Activated T-cell treated with anti-CD3 and anti-CD28 coated beads for 48 hours (primary cell): Measurements from ENCODE around the gene ZBED4.

ENCODE experiments used
- DNase-seq: peaks from one replicate; pipeline ENCODE4 v3.0.0-alpha.2; 2020; ENCODE audit warnings: low read depth

Gene ZBED4

GRCh38 chr22:49920859-49921258 lies 67.2 kb downstream of the ZBED4 start:
- no peak for DNase-seq

DNA sequence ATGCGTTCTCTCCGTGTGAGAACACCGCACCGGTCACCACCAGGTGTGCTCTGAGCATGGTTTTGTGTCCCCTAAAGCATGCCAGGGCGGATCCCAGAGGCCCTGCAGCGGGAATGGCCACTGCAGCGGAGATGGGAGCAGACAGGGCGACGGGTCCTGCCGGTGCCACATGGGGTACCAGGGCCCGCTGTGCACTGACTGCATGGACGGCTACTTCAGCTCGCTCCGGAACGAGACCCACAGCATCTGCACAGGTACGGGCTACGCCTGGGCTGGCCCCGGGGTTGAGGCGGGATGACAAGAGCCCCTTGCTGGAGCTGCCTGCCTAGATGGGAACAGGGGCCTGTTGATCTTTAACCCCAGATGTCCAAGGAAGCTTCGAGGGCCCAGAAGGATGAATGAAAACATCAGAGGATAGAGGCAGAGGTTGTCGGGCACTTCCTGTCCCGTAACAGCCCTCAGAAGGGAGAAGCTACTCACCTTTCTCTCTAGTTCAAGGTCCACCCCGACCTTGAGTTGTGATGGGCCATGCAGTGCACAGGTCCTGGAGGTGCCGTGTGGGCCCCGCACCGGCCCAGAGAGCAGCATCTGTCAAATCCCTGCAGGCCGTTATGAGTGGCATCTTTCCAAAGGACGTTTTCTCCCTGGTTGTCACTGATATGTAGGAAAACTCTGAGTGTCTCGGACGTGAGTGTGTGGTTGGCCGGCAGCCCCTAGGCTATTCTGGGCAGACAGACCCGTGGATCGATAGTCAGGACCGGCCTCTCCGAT lies 68.0 kb downstream of the ZBED4 start:
- DNase-seq: no peak

GRCh38 chr22:49922484-49922883 lies 68.8 kb downstream of the ZBED4 start:
- no peak for DNase-seq

GRCh38 chr22:49922926-49923325 lies 69.3 kb downstream of the ZBED4 start:
- DNase-seq: no peak

DNA sequence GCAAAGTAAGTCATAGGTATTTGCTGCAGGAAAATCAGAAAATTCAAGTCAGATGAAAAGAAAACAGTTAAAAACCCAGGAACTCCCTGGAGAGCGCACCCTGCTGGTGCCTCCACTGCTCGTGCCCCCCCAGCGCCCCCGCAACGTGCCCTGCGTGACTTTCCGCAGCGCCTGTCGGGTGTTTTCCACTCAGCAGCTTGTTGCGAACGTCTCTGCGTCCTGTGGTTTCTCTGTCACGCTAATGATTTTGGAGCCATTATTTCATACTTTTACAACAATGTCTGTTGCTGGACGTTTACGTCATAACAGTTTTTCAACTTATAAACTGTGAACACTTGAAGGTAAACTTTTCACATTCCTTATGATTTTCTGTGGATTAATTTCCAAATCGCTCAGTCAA lies 69.8 kb downstream of the ZBED4 start:
- DNase-seq: no peak

DNA sequence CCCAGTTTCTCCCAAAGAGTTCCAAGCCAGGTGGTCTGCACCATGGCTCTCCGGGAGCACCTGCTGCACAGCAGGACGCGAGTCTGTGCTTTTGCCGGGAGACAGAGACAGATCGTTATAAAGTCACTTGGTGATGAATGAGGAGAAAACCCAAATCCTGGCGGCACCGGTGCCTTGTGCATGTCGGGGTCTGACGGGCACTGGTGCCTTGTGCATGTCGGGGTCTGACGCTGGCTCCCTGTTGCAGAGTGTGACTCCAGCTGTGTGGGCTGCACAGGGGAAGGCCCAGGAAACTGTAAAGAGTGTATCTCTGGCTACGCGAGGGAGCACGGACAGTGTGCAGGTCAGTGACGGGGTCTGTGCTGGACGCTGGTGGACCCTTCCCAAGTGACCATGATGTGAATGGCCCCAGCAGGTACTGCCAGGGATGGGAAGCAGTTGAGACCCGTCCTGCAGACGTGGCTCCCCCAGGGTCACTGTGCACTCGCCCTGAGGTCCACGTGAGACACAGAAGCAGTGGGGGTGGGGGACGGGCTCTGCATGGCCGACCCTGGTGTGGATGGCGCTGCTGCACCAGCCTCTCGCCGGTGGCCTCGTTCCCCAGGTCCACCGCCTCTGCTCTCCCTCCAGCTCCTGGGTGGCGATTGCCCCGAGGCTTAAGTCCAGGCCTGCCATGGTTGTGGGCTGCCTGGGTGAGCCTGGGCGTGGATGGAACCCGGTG lies 70.6 kb downstream of the ZBED4 start:
- DNase-seq: no peak

GRCh38 chr22:49925525-49926128 lies 72.0 kb downstream of the ZBED4 start:
- peak; percentile 39 for DNase-seq

DNA sequence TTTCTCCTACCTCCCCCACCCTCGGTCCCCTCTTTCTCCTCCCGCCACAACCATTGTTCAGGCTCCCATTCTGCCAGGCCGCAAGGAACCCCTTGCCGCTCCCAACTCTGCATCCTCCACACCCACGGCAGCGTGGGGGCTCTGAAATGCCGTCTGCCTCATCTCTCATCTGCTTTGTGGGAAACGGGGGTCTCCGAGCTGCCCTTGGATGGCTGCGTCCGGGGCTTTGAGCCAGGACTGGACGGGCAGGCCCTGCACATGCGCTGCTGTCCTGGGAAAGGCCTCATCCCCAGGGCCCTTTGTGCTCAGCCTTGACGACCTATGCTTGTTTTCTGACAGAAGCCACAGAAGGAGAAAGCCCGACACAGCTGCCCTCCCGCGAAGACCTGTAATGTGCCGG lies 73.3 kb downstream of the ZBED4 start:
- no peak for DNase-seq

- no peak for DNase-seq
These were observed 74.0 kb downstream of the ZBED4 start for GRCh38 chr22:49927483-49928184.

GRCh38 chr22:49928185-49928495 lies 74.5 kb downstream of the ZBED4 start:
- DNase-seq: no peak

DNA sequence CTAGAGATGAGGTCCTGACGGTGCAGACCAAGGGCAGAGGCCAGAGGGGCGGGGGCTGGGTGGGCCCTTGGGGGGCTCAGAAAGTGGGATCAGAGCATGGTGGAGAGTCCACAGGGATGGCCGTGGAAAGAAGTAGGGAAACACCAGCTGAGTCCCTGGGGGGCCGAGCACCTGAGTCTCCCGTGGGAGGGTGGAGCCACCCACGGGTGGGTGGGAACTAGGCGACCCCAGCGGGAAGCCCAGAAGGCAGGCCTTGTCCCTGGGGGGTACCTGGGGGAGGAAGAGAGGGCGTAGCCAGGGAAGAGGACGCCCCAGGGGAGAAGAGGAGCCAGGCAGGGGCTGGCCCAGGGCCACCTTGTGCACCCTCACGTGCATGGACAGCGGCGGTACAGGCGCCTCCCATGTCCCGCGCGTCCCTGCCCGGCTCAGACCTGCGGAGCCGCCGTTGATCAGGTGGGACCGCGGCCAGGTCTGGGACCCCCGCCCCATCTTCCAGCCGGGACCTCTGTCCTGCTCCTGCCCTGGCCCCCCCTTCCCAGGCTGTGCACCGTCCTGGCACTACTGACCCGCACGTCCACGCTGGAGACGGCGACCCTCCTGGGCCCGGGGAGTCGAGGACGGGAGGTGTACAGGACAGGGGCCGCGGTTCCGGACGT lies 75.0 kb downstream of the ZBED4 start:
- DNase-seq: no peak

DNA sequence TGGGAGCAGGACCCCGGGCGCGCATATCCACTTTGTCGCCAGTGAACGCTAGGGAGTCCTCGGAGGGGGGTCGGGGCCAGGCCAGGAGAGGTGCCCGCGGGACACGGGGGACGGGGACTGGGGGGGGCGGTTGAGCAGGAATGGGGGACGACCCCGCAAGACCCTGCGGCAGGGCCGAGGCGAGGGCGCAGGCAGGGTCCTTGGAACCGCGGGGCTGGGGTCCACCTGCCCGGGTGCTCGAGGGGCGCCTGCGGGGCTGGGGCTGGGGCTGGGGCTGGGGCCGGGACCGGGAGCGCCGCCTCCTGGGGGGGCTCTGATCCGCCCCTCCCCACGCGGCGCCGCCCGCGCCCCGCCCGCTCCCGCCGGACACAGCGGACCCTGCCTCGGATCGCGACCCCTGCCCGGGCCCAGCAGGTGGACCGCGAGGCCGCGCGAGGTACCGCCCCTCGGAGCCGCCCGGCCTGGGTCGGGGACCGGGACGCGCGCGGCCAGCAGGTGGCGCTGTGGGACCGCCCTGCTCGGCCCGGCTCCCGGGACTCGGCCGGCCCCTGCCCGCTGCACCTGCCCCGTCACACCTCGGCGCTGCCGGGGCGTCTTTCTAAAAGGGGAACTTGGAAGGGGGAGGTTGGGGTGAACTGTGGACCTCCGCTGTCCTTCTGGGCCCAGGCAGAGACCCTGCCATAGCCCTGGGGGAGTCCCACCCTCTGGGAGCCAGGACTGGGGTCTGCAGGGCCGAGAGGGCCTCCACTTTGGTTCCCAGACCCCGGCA lies 75.8 kb downstream of the ZBED4 start:
- peak; percentile 82 for DNase-seq

GRCh38 chr22:49929994-49930575 lies 76.4 kb downstream of the ZBED4 start:
- DNase-seq: no peak

- peak; percentile 43 for DNase-seq
These were observed 77.2 kb downstream of the ZBED4 start for GRCh38 chr22:49930596-49931412.

DNA sequence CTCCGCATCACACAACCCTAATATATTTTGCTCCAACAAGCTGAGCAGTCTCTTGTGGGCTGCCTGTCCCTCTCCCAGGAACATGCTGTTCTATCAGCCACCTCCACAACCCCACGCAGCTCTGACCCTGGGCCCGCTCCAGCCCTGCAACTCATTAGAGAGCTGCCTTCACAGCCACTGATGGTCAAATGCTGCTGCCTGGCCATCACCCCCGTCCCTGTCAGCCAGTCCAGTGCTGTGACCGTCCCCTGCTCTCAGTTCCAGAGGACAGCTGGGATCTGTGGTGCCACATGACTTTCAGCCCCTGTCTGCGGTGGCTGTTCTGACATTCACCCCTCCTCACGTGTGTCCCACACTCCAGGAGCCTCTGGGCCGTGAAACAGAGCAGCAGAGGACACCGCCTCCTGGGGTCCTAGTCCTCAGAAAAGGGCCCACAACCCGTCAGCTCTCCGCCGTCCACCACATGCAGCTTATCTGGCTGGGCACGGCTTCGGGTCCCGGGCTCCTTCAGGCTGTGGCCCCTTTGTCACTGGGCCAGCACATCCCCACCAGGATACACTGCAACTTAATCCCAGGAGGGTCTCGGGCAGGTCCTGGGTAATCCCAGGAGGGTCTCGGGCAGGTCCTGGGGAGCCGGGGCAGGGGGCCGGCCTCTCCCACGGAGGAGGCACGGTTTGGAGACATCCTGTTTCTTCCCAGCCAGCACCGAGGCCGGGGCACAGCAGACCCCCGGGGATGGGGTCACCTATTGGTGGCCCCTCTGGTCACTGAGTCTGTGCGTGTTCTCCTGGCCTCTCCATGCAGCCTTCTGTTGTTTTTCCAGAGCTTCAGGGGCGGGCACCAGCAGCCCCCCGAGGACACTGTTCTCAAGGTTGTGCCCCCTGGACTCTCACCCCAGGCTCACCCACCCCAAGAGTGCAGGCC lies 79.9 kb downstream of the ZBED4 start:
- DNase-seq: no peak

- DNase-seq: no peak
These were observed 80.7 kb downstream of the ZBED4 start for GRCh38 chr22:49934160-49934890.

DNA sequence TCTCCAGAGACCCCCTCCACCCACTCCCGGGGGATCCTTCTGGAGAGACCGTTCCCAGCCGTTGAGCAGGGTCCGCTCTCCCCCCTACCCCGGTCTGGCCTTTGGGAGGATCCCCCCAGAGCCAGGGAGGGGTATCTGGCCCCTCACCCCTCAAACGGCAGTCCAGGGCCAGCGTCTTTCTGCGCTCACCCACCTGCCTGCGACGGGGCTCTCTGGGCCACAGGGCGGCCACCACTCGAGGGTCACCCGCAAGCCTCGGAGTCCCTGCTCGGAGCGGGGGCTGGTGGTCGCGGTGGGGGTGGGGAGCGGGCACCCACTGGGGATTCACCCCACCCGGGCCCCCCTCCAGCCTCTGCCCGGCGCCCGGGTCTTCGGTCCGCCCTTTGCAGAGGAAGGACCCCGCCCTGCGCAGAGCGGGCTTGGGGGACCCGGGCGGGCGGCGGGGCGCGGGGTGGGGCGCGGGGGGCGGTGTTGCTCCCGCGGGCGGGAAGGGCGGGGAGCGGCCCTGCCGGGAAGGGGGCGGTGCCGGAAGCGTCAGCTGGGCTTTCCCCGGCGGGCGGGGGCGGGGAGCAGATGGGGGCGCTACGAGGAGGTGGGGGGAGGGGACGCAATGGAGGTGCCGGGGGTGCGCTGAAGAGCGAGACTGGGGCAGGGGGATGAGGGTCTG lies 81.4 kb downstream of the ZBED4 start:
- peak; percentile 89 for DNase-seq

GRCh38 chr22:49935561-49935960 lies 81.9 kb downstream of the ZBED4 start:
- no peak for DNase-seq
